ENCODE measurements around the gene FBXO24.
A peak's percentile ranks its signal among the peaks of the same experiment; 100 is the strongest.

FBXO24 gene

DNA sequence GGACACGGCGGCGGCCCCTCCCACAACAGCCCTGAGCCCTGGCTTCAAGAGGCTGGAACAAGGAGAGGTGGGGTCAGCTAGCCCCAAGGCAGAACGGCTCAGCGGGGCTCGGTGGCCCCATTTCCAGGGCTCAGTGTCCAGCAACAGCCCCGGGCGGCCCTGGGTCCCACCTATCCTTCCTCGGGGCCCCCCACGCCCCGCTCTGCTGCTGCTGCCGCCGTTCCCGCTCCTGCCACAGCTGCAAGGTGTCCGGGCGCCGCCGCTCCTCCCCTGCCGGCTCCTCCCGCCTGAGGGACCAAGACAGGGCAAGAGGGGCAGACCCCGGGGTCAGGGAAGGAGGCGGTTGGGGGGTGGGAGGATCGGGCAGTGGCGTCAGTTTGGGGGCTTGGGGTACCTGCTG, 9.0 kb upstream of the FBXO24 start:
- no peak overlapping the region for H3K27ac ChIP-seq
- no peak for TF ChIP-seq ZFX (IDR thresholded peaks at IDR 0.05; ENCODE audit: borderline replicate concordance)
- TF ChIP-seq, protein P1, sequence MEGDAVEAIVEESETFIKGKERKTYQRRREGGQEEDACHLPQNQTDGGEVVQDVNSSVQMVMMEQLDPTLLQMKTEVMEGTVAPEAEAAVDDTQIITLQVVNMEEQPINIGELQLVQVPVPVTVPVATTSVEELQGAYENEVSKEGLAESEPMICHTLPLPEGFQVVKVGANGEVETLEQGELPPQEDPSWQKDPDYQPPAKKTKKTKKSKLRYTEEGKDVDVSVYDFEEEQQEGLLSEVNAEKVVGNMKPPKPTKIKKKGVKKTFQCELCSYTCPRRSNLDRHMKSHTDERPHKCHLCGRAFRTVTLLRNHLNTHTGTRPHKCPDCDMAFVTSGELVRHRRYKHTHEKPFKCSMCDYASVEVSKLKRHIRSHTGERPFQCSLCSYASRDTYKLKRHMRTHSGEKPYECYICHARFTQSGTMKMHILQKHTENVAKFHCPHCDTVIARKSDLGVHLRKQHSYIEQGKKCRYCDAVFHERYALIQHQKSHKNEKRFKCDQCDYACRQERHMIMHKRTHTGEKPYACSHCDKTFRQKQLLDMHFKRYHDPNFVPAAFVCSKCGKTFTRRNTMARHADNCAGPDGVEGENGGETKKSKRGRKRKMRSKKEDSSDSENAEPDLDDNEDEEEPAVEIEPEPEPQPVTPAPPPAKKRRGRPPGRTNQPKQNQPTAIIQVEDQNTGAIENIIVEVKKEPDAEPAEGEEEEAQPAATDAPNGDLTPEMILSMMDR (IDR thresholded peaks at IDR 0.05): no peak

DNA sequence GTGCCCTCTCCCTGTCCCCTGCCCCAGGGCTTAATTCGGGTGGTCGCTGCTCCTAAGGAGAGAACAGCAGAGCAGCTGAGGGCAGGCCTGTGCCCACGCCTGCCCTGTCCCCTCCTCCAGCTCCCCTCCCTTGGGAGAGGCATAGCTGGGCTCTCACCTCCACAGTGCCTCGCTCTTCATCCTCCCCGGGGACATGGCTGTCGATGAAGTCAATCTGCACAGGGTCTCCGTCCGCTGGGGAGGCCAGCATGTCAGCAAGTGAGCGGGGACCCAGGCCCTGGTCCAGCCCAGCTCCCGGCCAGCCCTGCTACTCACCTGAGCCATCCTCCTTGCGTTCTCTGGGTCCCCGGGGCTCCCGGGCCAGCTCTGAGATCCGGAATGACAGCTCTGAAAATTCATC, 8.6 kb upstream of the FBXO24 start:
- TF ChIP-seq ZFX (IDR thresholded peaks at IDR 0.05; ENCODE audit: borderline replicate concordance): no peak
- TF ChIP-seq, protein P1 (IDR thresholded peaks at IDR 0.05): no peak
- H3K27ac ChIP-seq: 0 out of 2 replicates have a peak overlapping the region, but pooled peaks have one; percentile 13

DNA sequence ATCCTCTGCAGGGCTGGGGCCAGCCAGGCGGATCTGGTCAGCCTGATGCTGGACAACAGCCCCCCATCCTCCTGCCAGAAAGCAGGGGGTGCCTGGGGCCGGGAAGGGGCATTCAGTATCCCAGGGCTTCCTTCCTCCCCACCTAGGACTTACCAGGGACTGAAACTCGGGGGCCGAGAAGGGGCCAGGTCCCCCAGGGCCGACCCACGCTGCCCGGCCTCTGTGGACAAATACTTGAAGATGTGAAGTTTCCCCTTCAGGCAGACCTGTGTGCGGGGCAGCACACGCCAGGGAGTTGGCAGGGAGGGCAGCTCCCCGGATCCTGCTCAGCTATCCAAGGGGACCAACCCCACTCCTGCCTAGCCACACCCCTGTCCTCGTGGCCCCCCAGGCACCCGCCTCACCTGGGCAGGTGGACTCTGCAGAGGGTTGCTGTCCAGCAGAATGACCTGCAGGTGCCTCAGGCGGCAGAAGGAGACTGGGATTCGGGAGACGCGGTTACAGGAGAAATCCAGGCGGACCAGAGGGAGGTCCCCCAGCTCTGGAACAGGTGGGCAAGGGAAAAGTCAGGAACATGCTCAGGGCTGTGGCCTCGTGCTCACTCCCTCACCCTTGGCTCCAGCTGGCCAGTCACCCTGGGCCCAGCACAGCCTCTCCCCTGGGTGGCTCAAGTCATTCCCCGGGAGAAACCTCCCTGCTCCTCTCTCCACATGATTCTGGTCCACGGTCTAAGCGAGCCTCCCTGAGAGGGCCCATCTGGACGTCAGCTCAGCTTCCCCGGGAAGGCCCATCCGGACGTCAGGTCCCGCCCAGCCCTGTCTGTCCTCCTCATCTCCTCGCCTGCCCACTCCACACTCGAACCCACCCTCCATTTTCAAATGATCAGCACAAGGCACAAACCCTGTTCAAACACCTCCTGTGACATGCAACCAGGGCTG, 7.6 kb upstream of the FBXO24 start:
- 0 out of 2 replicates have a peak overlapping the region, but pooled peaks have one; percentile 13 for H3K27ac ChIP-seq
- TF ChIP-seq ZFX (IDR thresholded peaks at IDR 0.05; ENCODE audit: borderline replicate concordance): no peak
- TF ChIP-seq, protein P1 (IDR thresholded peaks at IDR 0.05): no peak

DNA sequence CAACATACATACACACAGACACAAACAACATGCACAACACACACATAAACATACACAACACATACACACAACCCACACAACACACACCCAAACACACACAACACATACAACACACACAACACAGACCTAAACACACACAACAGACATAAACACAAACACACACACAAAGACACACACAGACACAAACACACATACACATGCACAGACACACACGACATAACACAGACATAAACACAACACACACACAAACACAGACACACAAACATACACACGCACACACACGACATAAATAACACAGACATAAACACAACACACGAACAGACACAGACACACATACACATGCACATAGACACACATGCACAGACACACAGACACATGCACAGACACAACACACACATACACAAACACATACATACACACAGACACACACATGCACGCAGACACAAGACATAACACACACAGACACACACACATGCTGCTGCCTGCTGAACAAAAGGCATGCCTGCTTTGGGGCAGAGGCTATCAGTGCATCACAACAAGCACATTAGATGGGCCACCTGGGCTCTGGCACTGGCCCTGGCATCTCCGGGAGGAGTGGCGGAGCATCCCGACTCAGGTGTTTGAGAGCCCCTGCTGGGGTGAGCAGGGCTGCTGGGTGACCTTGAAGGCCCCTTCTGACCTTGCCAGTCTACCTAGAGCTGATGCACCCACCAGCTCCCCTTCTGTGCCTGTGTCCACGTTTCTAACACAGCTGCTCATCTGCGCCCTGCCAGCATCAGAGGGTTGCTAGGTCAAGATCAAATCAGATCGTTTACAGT, 5.5 kb upstream of the FBXO24 start:
- peak overlapping the region; percentile 23; the same call in 1 of the 2 replicates for H3K27ac ChIP-seq
- TF ChIP-seq, protein P1 (IDR thresholded peaks at IDR 0.05): no peak
- TF ChIP-seq ZFX (IDR thresholded peaks at IDR 0.05; ENCODE audit: borderline replicate concordance): no peak

DNA sequence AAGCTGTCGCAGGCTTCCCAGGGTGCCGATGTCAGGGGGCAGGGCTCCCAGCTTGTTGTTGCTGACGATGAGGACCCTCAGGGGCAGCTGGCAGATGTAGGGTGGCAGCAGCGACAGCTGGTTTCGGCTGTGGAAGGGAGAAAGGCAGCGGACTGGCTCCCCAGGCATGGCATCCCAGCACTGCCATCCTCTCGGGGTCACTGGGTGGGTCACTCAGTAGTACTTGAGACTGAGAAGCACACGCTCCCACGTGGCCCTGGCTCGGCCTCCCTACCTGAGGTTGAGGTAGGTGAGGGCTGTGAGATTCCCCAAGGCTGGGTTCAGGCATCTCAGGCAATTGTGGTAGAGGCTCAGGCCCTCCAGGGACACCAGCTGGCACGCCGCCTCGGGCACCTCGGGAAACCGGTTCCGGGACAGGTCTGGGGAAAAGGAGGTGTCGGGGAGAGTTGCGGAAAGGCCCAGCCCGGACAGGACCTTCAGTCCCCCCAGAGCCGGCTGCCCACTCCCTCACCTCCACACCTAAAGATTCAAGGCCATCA, 4.0 kb upstream of the FBXO24 start:
- H3K27ac ChIP-seq: peak overlapping the region; percentile 100
- no peak for TF ChIP-seq ZFX (IDR thresholded peaks at IDR 0.05; ENCODE audit: borderline replicate concordance)
- TF ChIP-seq, protein P1 (IDR thresholded peaks at IDR 0.05): no peak

DNA sequence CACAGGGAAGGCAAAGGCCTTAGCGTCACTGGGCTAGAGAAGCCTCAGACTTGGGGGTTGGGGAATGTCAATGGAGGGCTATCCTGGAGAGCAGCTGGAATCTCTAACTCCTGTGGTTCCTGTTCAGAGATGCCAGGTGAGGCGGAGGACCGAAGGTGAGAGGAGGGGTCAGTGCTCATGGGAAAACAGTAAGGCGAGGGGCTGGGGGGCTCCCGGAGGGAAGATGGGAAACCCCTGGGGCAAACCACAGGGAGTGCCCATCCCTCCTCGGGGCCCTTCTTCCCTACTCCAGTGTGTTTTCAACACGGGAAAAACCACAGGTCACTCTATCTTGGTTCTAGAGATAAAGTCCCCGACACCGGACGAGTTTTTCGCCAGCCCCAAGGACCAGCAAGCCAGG, 3.5 kb upstream of the FBXO24 start:
- TF ChIP-seq, protein P1 (IDR thresholded peaks at IDR 0.05): no peak
- TF ChIP-seq ZFX (IDR thresholded peaks at IDR 0.05; ENCODE audit: borderline replicate concordance): no peak
- H3K27ac ChIP-seq: peak overlapping the region; percentile 100

Measured in 22Rv1 (cell line).